ENCODE measurements around the gene TEX13D.

TEX13D gene

DNA sequence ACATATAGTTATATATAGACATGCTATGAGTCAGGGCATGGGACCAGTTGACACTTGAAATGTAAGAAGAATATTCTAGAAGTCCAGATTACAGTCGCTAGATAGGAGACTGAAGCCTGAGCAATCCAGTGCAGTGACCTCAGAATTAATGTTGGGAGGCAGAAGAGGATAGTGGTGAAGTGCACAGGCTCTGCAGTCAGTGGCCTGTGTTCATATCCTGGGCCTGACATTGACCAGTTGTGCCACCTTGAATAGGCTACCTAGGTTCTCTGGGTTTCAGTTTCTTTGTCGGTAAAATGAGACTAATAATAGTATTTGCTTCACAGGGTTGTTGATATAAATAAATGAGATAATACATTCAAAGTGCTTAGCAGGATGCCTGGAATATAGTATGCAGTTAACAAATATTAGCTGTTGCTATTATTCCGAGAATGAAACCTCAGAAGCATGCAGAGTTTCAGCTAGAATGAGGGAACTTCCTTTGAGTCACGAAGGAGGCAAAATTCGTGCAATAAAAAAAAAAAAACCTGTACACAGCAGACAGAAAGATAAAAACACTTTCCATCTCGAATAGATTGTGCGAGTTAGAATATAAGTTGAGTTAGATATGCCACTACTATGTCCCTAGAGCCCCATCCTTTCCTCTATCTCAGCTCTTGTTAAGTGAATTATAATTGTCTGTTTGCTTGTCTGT is 9.9 kb downstream of the TEX13D start:
- no peaks in the 10 kb centered on the region for H3K9me3 Mint-ChIP-seq
- no peaks in the 10 kb centered on the region for H3K36me3 Mint-ChIP-seq (ENCODE audit: low read depth)
- peak overlapping the region; percentile 35 for H3K4me3 Mint-ChIP-seq
- peaks cover 44% of the 10 kb centered on the region for H3K4me1 Mint-ChIP-seq (ENCODE audit: low read depth)
- H3K27ac Mint-ChIP-seq, result peak overlapping the region; percentile 87
- no peaks in the 10 kb centered on the region for H3K27me3 Mint-ChIP-seq (ENCODE audit: low read depth)

DNA sequence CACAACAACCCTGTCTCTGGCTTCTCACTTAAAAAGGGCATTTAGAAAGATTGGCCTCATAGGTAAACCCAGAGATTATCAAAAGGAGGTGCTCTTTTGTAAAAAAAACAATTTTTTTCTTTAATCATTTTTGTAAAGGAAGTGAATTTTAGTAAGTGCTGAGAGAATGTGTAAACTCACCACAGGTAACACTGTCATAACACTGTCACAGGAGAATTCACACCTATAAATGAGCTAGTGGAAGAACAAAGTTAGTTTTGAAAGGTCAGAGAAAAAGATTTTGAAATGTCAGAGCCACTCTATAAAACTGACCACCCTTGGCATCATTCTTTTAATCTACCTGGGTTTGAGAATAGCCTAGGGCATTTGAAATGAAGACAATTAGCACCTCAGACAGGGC is 10.6 kb downstream of the TEX13D start:
- Mint-ChIP-seq H3K36me3 (ENCODE audit: low read depth) (no peaks in the 10 kb centered on the region), H3K4me3 (no peak overlapping the region), H3K9me3 (no peaks in the 10 kb centered on the region), H3K27ac (peak overlapping the region; percentile 87), H3K4me1 (ENCODE audit: low read depth) (peaks cover 44% of the 10 kb centered on the region), H3K27me3 (ENCODE audit: low read depth) (no peaks in the 10 kb centered on the region)

DNA sequence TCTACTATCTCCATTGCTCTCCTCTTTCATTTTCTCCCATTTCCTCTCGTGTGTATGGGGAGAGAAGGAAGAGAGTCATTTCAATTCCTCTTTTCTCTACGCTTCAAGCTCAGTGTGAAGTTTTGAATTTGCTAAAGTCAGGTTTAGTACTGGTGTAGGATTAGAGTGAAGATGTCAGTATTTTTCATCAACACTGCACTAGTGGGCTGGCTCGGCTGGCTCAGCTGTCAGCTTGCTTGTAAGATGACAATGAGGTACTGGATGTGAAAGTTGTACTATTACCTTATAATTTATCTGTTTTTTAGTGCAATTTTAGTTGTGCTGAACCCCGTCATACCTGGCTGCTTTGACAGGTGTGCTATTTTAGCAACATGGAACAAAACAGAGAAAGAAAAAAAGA is 11.8 kb downstream of the TEX13D start:
- H3K36me3 Mint-ChIP-seq (ENCODE audit: low read depth), result no peaks in the 10 kb centered on the region
- H3K9me3 Mint-ChIP-seq, result no peaks in the 10 kb centered on the region
- no peaks in the 10 kb centered on the region for H3K27me3 Mint-ChIP-seq (ENCODE audit: low read depth)
- H3K27ac Mint-ChIP-seq, result peak overlapping the region; percentile 78
- H3K4me3 Mint-ChIP-seq, result peak overlapping the region; percentile 60
- peaks cover 42% of the 10 kb centered on the region for H3K4me1 Mint-ChIP-seq (ENCODE audit: low read depth)

DNA sequence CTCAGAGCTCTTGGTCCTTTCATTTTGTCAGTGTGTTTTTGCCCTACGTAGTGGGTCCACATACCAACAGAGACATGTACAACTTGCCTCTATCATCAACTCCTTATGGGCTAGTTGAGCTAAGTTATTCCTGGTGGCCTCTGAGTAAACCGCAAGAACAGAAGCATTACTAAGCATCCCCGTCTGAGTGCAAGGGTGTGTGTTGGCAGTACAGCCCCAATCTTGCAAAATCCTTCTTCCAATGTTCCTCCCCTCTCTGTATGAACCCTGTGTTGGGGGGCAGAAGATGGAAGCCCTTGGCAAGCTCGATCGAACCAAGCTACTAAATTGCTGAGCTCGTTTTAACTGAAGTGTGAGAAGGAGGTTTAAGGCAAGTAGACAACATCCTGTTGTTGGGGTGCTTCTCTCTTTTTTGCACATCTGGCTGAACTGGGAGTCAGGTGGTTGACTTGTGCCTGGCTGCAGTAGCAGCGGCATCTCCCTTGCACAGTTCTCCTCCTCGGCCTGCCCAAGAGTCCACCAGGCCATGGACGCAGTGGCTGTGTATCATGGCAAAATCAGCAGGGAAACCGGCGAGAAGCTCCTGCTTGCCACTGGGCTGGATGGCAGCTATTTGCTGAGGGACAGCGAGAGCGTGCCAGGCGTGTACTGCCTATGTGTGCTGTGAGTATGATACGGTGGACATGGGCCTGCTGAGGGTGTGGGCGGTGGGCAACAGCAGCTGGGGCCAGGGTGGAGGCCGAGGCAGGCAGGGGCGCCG is 13.8 kb downstream of the TEX13D start, which contains the start of gene SH2D1A:
SH2D1A (plus strand) TSS at position 447 of the 760 bp plus-strand sequence; CDS start at position 527, 80 bp downstream.
- H3K4me3 Mint-ChIP-seq, result peak within 1 kb of the TSS; percentile 90
- H3K27ac Mint-ChIP-seq, result peak within 1 kb of the TSS; percentile 97
- no peaks in the 10 kb centered on the region for H3K9me3 Mint-ChIP-seq
- H3K36me3 Mint-ChIP-seq (ENCODE audit: low read depth), result no peaks in the 10 kb centered on the region
- H3K4me1 Mint-ChIP-seq (ENCODE audit: low read depth), result peaks cover 37% of the 10 kb centered on the region
- no peaks in the 10 kb centered on the region for H3K27me3 Mint-ChIP-seq (ENCODE audit: low read depth)

DNA sequence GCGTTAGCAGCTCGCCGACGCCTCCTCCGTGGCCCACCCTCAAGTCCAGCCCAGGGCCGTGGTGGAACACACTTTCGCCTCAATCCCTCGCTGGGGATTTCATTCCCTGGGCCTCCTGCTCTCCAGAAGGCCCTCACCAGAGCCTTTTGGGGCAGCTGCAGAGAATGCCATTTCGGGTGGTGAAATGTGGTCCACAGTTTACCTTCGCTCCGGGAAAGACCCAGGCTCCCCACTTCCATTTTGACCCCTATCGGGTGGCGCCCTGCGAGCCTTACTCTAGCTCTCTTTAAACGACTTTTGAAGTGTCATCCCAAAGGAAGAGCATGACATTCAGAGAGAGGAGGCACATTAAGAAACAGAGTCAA is 14.4 kb downstream of the TEX13D start:
- no peaks in the 10 kb centered on the region for H3K27me3 Mint-ChIP-seq (ENCODE audit: low read depth)
- no peaks in the 10 kb centered on the region for H3K9me3 Mint-ChIP-seq
- peaks cover 2% of the 10 kb centered on the region for H3K36me3 Mint-ChIP-seq (ENCODE audit: low read depth)
- H3K27ac Mint-ChIP-seq, result peak overlapping the region; percentile 92
- peaks cover 34% of the 10 kb centered on the region for H3K4me1 Mint-ChIP-seq (ENCODE audit: low read depth)
- H3K4me3 Mint-ChIP-seq, result peak overlapping the region; percentile 90

DNA sequence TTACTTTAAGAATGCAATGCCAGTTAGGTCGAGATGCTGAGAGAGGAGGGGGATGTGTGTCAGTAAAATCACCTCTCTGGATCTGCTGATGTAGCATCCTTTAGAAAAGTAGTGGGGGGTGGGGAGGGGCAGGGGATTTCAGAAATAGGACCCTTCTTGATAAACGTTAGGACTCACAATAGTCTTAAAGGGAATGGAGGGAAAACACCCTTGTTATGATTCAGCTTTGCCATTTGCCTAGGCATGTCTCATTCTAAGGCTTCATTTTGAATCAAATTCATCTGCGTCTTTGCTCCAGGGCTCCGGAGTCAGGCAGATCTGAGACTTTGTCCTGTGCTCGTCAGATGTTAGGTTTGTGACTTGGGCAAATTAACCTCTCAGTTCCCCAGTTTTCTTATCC is 14.8 kb downstream of the TEX13D start:
- Mint-ChIP-seq H3K4me3 (peak overlapping the region; percentile 90), H3K27me3 (ENCODE audit: low read depth) (no peaks in the 10 kb centered on the region), H3K27ac (peak overlapping the region; percentile 92), H3K9me3 (no peaks in the 10 kb centered on the region), H3K4me1 (ENCODE audit: low read depth) (peaks cover 30% of the 10 kb centered on the region), H3K36me3 (ENCODE audit: low read depth) (peaks cover 2% of the 10 kb centered on the region)

DNA sequence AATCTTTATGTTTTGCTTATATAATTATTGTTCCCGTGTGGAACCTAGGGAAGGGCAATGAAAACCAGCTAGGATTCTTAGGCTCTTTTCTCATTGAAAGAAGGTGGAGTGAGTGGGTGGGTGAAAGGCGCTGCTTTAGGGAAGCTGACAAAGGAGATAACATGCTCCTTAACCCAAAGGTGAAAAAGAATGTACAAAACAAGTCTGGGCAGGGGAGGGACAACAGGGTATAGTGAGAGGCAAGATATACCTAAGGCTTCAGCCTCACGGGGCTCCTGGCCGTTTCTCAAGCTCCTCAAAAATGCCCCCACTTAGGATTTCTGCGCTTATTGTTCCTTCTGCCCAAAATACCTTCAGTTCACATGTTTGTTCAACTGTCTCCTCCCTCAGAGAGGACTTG is 15.7 kb downstream of the TEX13D start:
- Mint-ChIP-seq H3K4me1 (ENCODE audit: low read depth) (peaks cover 35% of the 10 kb centered on the region), H3K4me3 (peak overlapping the region; percentile 90), H3K36me3 (ENCODE audit: low read depth) (peaks cover 2% of the 10 kb centered on the region), H3K27ac (peak overlapping the region; percentile 87), H3K27me3 (ENCODE audit: low read depth) (no peaks in the 10 kb centered on the region), H3K9me3 (no peaks in the 10 kb centered on the region)

DNA sequence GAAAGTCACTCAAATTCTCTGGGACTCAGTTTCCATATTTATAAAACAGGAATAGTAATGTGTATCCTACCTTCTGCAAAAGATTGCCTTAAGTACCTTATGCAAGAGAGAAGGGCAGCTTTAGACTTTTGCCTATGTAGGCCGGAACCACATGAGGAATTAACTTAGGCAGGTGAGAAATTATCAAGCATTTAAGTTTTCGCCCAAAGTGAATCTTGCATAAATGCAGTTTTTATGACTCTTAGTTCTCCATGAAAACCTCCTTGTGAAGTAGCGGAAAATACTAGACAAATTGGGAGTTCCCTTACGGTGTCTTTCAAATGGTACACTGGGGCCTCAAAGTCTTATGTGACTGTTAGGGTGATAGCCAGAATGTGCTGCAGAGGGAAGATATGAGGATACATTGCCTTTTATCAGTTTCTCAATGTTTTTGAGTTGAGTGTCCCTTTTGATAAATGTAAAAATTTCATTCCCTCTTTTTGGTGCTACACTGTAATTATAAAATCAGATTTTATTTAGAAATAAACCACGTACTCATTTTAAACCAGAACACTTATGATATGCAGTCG is 16.5 kb downstream of the TEX13D start:
- Mint-ChIP-seq H3K4me1 (ENCODE audit: low read depth) (peaks cover 34% of the 10 kb centered on the region), H3K4me3 (peak overlapping the region; percentile 90), H3K27me3 (ENCODE audit: low read depth) (no peaks in the 10 kb centered on the region), H3K36me3 (ENCODE audit: low read depth) (peaks cover 4% of the 10 kb centered on the region), H3K27ac (peak overlapping the region; percentile 87), H3K9me3 (no peaks in the 10 kb centered on the region)

DNA sequence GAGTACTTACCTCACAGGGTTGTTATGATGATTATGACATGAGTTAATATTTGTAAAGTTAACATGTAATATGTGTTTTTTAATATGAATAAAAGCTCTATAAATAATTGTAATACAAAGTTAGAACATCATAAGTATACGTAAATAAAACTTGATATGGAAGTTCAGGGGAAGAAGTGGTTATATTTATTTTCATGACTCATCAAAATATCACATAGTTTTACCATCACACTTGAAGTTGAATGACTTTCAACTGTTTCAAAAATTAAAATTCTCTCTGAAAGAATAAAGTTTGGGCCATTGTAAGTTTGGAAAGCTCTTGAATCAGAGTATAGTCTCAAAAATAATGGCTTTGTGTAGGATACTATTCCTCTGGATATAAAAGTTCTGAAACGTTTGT is 22.2 kb downstream of the TEX13D start:
- Mint-ChIP-seq H3K27me3 (ENCODE audit: low read depth) (no peaks in the 10 kb centered on the region), H3K27ac (peak overlapping the region; percentile 45), H3K4me1 (ENCODE audit: low read depth) (peaks cover 43% of the 10 kb centered on the region), H3K9me3 (no peaks in the 10 kb centered on the region), H3K4me3 (no peak overlapping the region), H3K36me3 (ENCODE audit: low read depth) (peaks cover 15% of the 10 kb centered on the region)

DNA sequence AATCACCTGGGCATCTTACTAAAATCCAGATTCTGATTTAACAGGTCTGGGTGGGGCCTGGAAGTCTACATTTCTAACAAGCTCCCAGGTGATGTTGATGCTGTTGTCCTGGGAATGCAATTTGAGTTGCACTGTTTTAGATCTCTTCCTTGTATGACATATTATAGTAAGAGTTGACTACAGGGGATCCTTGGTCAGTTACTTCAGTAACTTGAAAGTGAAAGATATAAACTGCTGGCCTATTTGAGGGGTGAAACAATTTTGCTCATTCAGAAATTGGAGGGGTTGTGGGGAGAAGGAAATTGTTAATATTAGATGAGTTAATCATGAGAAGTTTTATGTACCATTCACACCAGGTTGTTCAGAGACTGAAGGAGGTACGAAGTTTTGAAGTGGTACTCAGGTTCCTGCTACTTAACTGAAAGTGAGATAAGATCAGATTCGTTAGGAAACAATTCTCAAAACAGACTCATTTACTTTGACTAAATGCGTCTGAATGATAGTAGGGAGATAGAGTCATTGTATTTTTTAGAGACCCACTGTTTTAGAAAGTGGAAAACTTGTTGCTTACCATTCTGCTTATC is 26.4 kb downstream of the TEX13D start:
- no peaks in the 10 kb centered on the region for H3K27me3 Mint-ChIP-seq (ENCODE audit: low read depth)
- H3K36me3 Mint-ChIP-seq (ENCODE audit: low read depth), result peaks cover 22% of the 10 kb centered on the region
- peak overlapping the region; percentile 82 for H3K27ac Mint-ChIP-seq
- H3K9me3 Mint-ChIP-seq, result no peaks in the 10 kb centered on the region
- peak overlapping the region; percentile 74 for H3K4me3 Mint-ChIP-seq
- H3K4me1 Mint-ChIP-seq (ENCODE audit: low read depth), result peaks cover 50% of the 10 kb centered on the region

DNA sequence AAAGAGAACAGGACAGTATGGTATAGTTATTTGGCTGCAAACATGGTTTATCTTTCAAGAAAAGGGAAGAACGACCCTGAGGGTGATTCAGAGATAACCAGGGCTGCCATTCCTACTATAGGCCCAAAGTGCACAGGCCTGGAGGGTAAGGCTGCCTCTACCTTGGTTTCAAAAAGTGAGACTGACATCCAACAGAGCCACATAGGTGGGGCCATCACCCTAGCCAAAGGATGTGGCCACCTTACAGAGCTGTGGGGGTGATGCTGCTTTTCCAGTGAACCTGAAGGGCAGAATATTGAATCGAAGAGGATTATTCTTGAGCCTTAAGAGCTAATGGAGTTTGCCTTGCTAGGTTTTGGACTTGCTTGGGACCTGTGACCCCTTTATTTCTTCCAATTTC is 29.6 kb downstream of the TEX13D start:
- Mint-ChIP-seq H3K27ac (peak overlapping the region; percentile 70), H3K4me1 (ENCODE audit: low read depth) (peaks cover 33% of the 10 kb centered on the region), H3K9me3 (no peaks in the 10 kb centered on the region), H3K36me3 (ENCODE audit: low read depth) (peaks cover 19% of the 10 kb centered on the region), H3K27me3 (ENCODE audit: low read depth) (no peaks in the 10 kb centered on the region), H3K4me3 (no peak overlapping the region)

DNA sequence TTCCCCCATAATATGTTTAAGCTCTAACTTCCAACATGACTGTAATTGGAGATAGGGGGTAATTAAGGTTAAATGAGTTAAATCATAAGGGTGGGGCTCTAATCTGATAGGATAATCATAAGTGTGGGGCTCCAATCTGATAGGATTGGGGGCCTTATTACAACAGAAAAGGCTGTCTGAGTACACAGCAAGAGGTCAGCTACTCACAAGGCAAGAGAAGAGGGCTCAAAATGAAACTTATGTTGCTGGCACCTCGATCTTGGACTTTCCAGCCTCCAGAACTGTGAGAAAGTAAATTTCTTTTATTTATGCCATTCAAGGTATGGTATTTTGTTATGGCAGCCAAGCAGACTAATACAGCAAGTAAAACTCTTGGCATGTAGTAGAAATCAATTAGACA is 30.3 kb downstream of the TEX13D start:
- Mint-ChIP-seq H3K27me3 (ENCODE audit: low read depth) (no peaks in the 10 kb centered on the region), H3K36me3 (ENCODE audit: low read depth) (peaks cover 16% of the 10 kb centered on the region), H3K9me3 (no peaks in the 10 kb centered on the region), H3K4me3 (no peak overlapping the region), H3K4me1 (ENCODE audit: low read depth) (peaks cover 31% of the 10 kb centered on the region), H3K27ac (peak overlapping the region; percentile 54)

DNA sequence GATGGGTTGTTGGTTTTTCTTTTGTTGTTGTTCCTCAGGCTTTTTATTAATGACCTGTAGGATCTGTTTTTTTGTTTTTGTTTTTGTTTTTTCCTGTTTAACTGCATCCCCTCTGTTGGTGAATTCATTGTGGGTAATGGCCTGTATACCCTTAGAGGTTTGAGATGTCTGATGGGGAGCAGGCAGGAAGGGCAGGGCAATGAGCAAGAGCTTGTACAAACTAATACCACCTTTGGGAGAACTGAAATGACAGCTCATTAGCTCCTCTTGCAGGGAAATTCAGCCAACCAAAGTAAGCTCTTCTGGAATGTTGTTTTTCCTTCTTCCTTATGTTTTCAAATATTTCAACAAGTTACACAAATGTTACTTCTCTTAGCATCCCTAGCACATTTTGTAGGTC is 37.3 kb downstream of the TEX13D start:
- Mint-ChIP-seq H3K4me3 (no peak overlapping the region), H3K27me3 (ENCODE audit: low read depth) (no peaks in the 10 kb centered on the region), H3K9me3 (no peaks in the 10 kb centered on the region), H3K4me1 (ENCODE audit: low read depth) (peaks cover 19% of the 10 kb centered on the region), H3K36me3 (ENCODE audit: low read depth) (peaks cover 38% of the 10 kb centered on the region), H3K27ac (no peak overlapping the region)

DNA sequence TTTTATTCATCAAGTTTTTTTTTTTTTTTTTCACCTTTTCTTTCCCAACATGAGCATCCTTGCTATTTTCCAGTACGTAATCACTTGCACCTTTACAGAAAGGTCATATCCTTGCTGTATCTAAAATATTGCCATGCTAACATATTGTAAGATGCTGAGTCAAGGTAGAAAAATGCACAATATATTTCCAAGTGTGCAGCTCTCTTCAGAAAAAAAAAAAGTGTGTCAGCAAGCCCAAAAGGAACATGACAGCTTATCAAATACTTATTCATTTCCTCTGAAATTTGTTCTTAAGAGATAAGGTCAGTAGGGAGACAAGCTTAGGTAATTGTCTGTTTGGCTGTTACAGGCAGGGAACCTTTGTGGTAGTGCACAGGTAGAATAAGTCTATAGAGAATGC is 40.9 kb downstream of the TEX13D start:
- peaks cover 26% of the 10 kb centered on the region for H3K4me1 Mint-ChIP-seq (ENCODE audit: low read depth)

More for the DNA sequence above, 40.9 kb downstream of the TEX13D start:
- H3K27me3 Mint-ChIP-seq (ENCODE audit: low read depth), result no peaks in the 10 kb centered on the region
- H3K4me3 Mint-ChIP-seq, result no peak overlapping the region
- no peaks in the 10 kb centered on the region for H3K9me3 Mint-ChIP-seq
- H3K36me3 Mint-ChIP-seq (ENCODE audit: low read depth), result peaks cover 37% of the 10 kb centered on the region
- H3K27ac Mint-ChIP-seq, result no peak overlapping the region
